ENCODE results near the gene VPS72. TPM values are rescaled to one million over a fixed set of nuclear protein-coding genes. Genes with fewer than 3 reads are reported as not detected.
A peak's percentile ranks its signal among the peaks of the same experiment; 100 is the strongest.
"Not testable (repeated sequence)": the region's sequence is repeated elsewhere in the genome, so short reads cannot be mapped to it uniquely, and the experiment has no call there.

Gene VPS72, protein sequence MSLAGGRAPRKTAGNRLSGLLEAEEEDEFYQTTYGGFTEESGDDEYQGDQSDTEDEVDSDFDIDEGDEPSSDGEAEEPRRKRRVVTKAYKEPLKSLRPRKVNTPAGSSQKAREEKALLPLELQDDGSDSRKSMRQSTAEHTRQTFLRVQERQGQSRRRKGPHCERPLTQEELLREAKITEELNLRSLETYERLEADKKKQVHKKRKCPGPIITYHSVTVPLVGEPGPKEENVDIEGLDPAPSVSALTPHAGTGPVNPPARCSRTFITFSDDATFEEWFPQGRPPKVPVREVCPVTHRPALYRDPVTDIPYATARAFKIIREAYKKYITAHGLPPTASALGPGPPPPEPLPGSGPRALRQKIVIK
- 52.1 TPM for total RNA-seq

DNA sequence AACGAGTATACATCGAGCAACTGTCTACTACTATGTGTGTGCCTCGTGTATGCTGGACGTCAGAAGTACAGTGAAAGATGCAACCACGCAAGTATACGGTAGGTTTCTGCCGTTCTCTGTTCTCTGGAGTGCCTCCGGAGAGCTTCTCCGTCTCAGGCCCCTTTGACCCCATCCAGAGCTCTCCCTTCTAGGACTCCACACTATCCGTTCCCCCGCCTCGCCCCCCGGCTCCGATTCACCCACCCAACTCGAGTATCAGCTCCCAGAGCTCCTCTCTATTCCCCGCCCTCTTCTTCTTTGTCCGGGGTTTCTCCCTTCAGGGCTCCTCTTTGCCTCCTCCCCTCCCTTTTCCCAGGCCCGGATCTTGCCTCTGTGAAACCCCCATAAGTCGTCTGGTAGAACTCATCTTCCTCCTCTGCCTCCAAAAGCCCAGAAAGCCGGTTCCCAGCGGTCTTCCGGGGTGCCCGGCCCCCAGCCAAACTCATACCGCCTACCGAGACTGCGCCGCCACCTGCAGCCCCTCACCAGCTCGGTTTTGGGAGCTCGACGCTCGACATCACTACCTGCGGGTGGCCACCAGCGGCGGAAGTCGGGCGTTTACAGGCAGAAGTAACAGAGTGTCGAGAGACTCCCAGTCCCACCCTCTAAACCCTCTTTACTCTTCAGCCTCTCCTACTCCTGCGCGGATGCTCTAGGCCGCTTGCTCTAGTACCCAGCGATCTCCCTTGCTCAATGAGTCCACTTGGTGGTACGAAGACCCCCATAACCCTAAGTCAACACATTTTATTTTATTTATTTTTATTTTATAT is at the start of gene VPS72:
VPS72 (minus strand) TSS at position 561 of the 809 bp plus-strand sequence; CDS start at position 485, 76 bp downstream.
- peak; percentile 86 for DNase-seq (ENCODE audit: low spot score)

DNA sequence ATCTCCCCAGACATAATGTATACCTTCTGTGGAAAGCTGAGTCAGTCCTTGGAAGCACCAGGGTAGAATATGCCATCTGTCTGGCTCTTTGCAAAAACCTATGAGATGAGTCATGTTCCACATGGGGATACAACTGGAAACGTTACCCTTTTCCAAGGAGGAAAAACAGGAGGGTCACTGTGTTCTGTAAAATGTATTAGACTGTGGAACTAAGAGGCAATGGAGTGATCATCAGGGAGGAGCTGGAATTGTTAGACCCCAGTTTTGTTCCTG is 48.4 kb upstream of the VPS72 start:
- no peak for DNase-seq (ENCODE audit: low spot score)

DNA sequence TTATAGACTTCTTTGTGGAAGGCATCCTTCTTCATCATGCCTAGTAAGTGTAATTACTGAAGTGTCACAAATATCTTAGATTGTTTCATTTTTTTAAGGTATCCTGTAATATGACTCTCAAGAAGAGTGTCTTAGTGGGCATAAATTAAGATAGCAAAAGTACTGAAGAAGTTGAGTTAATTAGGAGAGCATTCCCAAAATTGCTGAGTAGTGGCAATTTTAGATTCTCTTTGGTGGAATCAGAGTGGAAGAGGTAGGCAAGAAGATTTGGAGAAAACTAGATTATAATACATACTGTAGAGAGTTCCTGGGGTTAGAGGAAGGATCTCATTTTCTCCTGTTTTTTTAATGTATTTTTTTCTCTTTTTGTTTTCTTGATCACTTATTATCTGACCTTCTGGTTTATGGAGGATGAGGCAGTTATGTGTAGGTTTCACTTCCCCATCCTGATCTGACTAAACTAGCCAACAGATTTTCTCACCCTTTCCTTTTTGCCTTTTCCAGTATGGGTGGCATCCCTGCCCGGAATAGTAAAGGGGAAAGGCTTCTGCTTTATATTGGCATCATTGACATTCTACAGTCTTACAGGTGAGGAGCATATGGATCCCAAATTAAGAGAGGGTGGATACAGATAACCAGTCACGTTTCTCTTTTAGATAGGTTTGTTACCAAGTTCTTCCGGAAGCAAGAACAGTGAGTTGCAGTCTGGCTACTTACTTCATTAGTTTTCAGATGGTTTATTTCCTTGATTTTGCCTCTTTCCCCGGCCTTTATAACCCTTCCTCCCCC is 47.9 kb upstream of the VPS72 start:
- no peak for DNase-seq (ENCODE audit: low spot score)

DNA sequence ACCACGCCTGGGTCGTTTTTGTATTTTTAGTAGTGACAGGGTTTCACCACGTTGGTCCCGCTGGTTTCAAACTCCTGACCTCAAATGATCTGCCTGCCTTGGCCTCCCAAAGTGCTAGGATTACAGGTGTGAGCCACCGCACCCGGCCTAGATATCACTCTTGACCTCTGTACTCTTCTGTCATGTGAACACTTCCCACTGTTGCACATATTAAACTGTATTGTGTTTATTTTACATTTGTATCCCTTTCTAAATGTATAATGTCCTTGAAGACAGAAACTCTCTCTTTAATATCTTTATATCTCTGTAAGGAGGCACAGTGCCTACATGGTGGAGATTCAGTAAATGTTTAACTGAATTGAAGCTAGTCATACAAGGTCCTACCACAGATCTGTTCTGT is 45.2 kb upstream of the VPS72 start:
- no peak for DNase-seq (ENCODE audit: low spot score)

DNA sequence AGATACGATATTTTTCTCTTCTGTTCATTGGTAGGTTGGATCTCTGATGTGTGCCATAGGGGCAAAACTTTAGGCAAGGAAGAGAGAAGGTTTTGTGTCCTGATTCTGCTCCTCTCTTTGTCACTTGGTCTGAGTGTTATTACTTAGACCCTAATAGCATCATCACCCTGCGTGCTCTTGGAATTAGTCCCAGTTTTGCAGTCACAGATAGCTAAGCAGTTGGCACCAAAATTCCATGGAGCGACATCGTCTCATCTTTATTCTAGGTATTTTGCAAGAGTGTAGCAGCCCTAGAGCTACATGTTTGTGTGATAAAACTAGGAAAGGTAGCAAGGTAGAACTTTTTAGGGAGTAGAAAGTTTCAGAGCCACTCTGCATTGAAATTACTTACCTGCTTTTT is 32.1 kb upstream of the VPS72 start:
- no peak for DNase-seq (ENCODE audit: low spot score)

DNA sequence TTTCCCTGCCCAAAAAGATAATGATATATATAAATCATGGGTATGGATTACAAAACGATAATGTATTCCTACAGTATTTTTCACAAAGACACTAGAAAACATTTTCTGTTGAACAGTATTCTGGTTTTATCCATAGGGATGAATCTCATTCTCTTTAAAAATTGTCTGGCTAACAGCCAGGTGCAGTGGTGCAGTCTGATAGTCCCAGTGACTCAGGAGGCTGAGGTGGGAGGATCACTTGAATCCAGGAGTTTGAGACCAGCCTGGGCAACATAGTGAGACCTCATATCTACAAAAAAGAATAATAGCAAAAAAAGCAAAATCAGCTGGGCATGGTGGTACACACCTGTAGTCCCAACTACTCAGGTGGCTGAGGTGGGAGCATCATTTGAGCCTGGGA is 31.6 kb upstream of the VPS72 start:
- DNase-seq (ENCODE audit: low spot score) = no peak

DNA sequence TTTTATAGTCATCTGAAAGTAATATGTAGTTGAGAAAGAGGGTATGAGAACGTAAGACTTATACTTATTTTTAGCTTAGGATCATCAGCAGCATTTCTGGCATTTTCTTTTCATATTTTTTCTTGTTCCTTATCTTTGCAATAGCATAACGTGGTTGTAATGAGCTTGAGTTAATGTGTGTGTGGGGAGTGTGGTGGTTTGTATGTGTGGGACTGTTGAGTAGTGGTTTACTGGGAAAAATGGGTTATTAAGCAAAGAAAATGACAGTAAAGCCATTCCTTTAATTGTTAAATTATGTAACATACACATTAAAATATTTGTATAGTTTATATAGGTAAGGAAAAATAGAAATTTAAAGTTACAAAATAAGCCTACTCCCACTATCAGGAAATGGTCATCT is 23.6 kb upstream of the VPS72 start:
- DNase-seq (ENCODE audit: low spot score) = no peak

DNA sequence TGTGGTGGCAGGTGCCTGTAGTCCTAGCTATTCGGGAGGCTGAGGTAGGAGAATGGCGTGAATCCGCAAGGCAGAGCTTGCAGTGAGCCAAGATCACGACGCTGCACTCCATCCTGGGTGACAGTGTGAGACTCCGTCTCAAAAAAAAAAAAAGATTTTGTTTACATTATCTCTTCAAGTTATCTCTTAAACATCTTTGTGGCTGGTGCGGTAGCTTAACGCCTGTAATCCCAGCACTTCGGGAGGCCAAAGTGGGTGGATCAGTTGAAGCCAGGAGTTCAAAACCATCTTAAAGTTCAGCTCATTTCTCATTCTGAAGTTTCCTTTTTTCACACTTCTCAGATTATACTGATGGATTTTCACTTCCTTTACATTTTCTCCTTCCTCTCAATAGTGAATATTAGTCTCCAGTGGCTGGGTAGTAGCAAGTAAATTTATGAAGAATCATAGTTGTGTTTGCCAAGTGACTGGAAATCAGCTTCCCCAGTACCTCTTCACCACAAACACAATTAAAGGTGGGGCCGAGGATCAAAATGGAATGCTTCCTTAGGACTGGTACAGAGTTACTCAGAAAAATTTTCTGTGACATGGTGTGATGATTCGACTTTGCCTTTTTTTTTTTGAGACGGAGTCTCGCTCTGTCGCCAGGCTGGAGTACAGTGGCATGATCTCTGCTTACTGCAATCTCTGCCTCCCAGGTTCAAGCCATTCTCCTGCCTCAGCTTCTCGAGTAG is 22.1 kb upstream of the VPS72 start:
- no peak for DNase-seq (ENCODE audit: low spot score)

DNA sequence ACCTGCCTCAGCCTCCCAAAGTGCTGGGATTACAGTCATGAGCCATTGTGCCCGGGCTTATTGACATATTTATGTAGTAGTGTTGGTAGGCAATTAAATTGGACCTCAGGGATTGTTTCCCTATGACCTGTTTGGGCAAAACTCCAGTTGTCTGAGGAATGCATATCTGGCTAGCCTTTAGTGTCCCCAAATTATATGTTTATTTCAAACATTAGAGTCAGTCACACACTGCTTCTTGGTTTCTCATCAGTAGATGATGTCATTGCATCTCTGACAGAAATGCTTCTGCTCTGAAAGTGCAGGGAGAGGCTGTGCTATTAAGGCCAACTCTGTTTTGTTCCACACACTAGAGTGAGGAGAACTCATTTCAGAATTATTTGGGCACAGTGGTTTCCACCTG is 20.8 kb upstream of the VPS72 start:
- no peak for DNase-seq (ENCODE audit: low spot score)

DNA sequence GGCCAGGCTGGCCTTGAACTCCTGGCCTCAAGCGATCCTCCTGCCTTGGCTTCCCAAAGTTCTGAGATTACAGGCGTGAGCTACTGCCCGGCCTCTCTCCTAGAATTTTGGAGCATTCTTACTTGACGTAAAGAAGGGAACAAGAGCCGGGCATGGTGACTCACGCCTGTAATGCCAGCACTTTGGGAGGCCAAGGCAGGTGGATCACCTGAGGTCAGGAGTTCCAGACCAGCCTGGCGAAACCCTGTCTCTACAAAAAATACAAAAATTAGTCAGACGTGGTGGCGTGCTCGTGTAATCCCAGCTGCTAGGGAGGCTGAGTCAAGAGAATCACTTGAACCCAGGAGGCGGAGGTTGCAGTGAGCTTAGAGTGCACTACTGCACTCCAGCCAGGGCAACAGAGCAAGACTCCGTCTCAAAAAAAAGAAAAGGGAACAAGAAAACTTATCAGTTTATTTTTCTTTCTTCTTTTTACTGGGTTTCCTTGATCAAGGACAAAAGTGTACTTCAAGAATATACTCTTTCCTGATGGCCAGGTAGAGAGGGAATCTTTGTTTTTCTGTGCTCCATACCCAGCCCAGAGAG is 15.5 kb upstream of the VPS72 start:
- DNase-seq (ENCODE audit: low spot score) = not testable (repeated sequence)

DNA sequence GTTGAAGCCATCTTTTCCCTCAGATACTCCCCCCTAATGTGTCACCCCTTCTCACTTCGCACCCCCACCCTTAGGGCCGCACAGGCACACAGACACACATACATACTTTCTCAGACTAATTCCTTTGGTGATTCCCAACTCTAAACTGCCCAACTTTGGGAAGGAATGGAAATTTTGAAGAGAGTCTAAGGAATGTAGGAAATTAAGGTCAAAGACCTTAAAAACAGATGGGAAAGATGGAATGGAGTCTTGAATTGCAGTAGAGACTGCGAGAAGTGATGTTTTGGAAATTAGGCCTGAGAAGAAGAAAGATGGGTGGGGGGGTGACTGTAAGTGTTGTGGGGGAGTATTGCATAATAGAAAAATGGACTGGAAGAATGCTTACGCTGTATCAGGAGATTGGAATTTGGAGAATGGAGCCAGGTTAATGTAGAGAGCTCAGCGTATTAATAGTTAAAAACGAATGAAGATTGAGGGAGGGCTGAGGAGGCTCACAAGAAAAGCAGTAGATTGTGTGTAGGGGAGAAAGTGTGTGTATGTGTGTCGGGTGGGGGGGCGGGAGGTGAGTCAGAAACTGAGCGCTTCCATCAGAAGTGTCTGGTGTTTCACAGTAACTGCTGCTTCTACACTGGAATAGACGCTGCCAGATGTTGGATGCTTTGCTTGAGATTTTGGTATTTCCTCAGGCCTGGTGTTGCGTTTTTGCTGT is 10.0 kb upstream of the VPS72 start:
- DNase-seq (ENCODE audit: low spot score) = no peak

DNA sequence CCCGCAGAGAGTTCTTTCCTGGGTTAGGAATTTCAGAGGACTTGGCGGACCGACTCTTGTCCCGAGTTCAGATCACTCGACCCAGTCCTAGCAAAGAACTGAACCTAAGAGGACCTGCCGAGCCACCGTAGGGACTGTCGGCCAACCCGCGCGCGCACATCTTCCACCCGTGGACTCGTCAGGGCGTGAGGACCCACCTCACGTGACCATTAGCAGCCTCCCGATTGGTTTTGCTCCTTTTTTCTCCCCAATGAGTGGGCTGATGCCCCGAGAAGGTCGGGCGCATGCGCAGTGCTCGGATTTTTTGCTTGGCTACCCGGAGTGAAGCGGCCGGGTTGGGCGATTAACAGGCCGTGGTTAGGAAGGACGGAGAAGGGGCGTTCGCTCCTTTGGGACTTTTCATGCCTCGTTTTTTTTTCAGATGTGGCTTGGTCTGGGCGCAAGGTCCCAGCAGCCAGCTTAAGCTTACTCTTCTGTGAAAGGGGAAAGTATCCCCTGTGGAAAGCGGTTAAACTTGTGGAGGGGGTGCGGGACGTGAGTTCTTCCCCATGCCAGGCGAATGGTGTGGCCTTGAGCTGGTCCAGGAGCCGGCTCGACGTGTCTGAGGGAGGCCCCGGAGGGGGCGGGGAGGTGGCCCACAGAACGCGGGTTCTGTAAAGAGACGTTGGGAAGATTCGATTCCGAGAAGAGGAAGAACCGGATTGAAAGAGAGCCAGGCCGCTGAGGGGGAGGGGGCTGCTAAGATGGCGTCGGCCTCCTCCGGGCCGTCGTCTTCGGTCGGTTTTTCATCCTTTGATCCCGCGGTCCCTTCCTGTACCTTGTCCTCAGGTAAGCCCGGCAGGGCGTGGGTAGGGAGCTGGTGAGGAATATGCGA is 8.5 kb upstream of the VPS72 start, which contains the start of gene PIP5K1A:
PIP5K1A (plus strand) TSS at position 299 of the 874 bp plus-strand sequence; CDS start at position 744, 445 bp downstream.
- peak; percentile 99 for DNase-seq (ENCODE audit: low spot score)

DNA sequence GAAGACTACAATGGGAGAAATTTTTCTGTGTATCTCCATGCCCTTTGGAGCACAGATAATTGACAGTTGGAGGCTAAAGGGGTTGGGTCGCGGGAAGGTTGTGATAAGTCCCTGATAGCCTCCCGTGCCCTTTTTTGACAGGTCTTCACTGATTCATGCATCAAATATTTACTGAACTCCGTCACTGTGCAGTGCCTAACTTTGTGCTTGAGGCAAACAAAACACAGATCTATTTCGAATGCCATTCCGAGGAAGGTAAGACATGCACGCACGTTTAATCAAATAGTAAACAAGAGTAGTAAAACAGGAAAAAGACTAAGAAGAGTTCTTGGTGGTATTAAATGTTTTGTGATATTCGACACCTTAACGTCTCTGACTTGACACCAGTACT is 7.9 kb upstream of the VPS72 start:
- no peak for DNase-seq (ENCODE audit: low spot score)

DNA sequence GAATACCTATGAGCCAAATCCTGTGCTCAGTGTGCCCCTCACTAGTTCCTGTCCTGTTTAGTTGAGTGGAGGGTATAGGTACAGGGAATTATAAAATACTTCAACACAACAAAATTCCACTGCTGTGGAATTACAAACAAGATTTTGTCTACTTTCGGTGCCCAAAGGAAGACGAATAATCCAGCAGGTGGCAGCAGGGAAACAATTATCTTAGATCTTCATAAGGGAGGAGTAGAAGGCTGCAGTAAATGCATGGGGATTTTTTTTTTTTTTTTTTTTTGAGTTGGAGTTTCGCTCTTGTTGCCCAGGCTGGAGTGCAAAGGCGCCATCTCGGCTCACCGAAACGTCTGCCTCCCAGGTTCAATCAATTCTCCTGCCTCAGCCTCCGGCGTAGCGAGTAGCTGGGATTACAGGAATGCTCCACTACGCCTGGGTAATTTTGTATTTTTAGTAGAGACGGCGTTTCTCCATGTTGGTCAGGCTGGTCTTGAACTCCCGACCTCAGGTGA is 6.3 kb upstream of the VPS72 start:
- DNase-seq (ENCODE audit: low spot score) = peak; percentile 65

DNA sequence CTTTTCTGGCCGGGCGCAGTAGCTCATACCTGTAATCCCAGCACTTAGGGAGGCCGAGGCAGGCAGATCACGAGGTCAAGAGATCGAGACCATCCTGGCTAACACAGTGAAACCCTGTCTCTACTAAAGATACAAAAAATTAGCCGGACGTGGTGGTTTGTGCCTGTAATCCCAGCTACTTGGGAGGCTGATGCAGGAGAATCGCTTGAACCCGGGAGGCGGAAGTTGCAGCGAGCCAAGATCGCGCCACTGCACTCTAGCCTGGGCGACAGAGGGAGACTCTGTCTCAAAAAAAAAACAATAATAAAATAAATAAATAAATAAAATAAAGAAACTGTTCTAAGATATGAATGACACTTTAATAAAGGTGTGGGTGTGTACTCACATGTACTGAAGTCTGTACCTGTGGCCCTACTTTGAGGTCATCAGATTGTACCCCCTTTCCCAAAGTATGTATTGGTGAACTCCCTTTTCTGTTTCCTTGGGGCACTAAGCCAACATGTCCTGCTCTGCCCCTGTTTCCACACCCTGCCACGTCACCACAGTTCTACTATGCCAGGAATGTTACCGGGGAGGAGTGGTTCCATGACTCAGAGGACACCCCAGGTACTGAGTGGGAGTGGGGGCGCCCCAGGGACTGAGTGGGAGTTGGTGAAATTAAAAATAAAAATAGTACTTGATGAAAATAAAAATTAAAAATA is 5.0 kb upstream of the VPS72 start:
- peak; percentile 87 for DNase-seq (ENCODE audit: low spot score)

DNA sequence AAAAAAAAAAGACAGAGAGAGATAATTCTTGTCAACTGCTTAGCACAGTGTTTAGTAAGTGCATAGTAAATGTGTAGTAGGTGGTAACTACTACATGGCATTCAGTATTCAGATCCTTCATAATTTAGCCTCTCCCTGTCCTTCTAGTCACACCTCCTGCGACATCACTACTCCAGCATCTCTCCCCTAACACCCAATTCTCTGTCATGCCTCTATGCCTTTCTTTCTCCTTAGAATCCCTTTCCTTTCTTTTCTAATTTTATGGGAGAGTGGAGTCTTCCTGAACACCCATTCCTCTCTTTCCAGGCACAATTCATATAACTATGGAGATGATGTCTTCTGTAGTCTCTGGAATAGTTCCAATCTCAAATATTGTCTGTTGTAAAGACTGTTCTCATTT is 3.9 kb upstream of the VPS72 start:
- no peak for DNase-seq (ENCODE audit: low spot score)

DNA sequence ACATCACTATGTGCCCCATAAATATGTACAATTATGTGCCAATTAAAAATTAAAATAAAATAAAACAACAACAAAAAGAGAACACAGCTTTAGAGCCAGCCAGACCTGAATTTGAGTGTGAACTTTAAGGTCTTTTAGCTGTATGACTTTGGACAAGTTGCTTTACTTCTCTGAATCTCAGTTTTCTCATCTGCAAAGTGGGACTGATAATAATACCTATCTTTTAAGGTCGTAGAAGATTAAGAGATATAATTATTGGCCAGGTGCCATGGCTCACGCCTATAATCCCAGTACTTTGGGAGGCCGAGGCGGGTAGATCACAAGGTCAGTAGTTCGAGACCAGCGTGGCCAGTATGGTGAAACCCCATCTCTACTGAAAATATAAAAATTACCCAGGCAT is 3.3 kb upstream of the VPS72 start:
- no peak for DNase-seq (ENCODE audit: low spot score)

DNA sequence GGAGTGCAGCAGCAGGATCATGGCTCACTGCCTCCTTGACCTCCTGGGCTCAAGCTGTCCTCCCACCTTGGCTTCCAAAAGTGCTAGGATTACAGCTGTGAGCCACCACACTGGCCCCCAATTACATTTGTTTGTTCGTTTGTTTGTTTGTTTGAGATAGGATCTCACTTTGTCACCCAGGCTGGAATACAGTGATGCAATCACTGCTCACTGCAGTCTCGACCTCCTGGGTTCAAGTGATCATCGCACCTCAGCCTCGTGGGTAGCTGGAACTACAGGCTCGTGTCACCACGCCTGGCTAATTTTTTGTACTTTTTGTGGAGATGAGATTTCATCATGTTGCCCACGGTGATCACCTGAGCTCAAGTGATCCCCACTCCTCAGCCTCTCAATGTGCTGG is 2.0 kb upstream of the VPS72 start:
- DNase-seq (ENCODE audit: low spot score) = no peak

DNA sequence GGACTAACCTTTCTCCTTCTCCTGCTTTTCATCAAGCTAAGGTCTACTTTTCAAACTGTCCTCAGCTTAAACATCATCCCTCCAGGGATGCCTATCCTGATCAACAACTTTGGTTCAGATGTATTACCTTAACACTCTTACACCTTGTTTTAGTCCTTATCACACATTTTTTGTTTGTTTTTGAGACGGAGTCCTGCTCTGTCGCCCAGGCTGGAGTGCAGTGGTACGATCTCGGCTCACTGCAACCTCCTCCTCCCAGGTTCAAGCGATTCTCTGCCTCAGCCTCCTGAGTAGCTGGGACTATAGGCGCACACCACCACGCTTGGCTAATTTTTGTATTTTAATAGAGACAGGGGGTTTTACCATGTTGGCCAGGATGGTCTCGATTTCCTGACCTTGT is 1.3 kb downstream of the VPS72 start:
- DNase-seq (ENCODE audit: low spot score) = not testable (repeated sequence)

All from ureter (tissue), 1 donor.